ENCODE data around the gene PRSS57.
"Not testable (repeated sequence)": the region's sequence is repeated elsewhere in the genome, so short reads cannot be mapped to it uniquely, and the experiment has no call there.

Gene PRSS57

GRCh38 chr19:695352-695949, at the start of gene PRSS57:
Gene PRSS57 (minus strand): TSS chr19:695452. CDS start chr19:695430, 22 bp downstream.
- no peak for DNase-seq (ENCODE audit: low read depth)

- no peak for DNase-seq (ENCODE audit: low read depth)
Measured at GRCh38 chr19:743168-743687, 48.0 kb upstream of the PRSS57 start.

GRCh38 chr19:742540-743075, 47.4 kb upstream of the PRSS57 start:
- DNase-seq (ENCODE audit: low read depth), result no peak

GRCh38 chr19:741506-742131, 46.4 kb upstream of the PRSS57 start:
- no peak for DNase-seq (ENCODE audit: low read depth)

- not testable (repeated sequence) for DNase-seq (ENCODE audit: low read depth)
Measured at GRCh38 chr19:740816-741505, 45.7 kb upstream of the PRSS57 start.

- DNase-seq (ENCODE audit: low read depth), result no peak
Measured at GRCh38 chr19:739998-740715, 44.9 kb upstream of the PRSS57 start.

GRCh38 chr19:738509-739128, 43.4 kb upstream of the PRSS57 start:
- DNase-seq (ENCODE audit: low read depth), result no peak

- no peak for DNase-seq (ENCODE audit: low read depth)
Measured at GRCh38 chr19:737591-738093, 42.4 kb upstream of the PRSS57 start.

GRCh38 chr19:736125-736524, 40.9 kb upstream of the PRSS57 start:
- no peak for DNase-seq (ENCODE audit: low read depth)

- no peak for DNase-seq (ENCODE audit: low read depth)
Measured at GRCh38 chr19:734716-735115, 39.5 kb upstream of the PRSS57 start.

- no peak for DNase-seq (ENCODE audit: low read depth)
Measured at GRCh38 chr19:732148-733069, 37.2 kb upstream of the PRSS57 start.

- DNase-seq (ENCODE audit: low read depth), result no peak
Measured at GRCh38 chr19:731000-731399, 35.7 kb upstream of the PRSS57 start.

- DNase-seq (ENCODE audit: low read depth), result no peak
Measured at GRCh38 chr19:729965-730668, 34.9 kb upstream of the PRSS57 start.

GRCh38 chr19:729564-729963, 34.3 kb upstream of the PRSS57 start:
- DNase-seq (ENCODE audit: low read depth), result not testable (repeated sequence)

- DNase-seq (ENCODE audit: low read depth), result no peak
Measured at GRCh38 chr19:728011-728410, 32.8 kb upstream of the PRSS57 start.

GRCh38 chr19:726993-727956, 32.0 kb upstream of the PRSS57 start:
- DNase-seq (ENCODE audit: low read depth), result no peak

GRCh38 chr19:725461-726089, 30.3 kb upstream of the PRSS57 start:
- no peak for DNase-seq (ENCODE audit: low read depth)

GRCh38 chr19:723714-724113, 28.5 kb upstream of the PRSS57 start:
- no peak for DNase-seq (ENCODE audit: low read depth)
